K562 (cell line): ENCODE data around the gene NBEA. TPM values are rescaled to one million over a fixed set of nuclear protein-coding genes. Genes with fewer than 3 reads are reported as not detected.

ENCODE experiments used
- ATAC-seq: fragments of 200-7000 bp; cut with Tn5 transposase; 3 replicates; pipeline ENCODE4 v1.9.1; 2020; ENCODE audit warnings: moderate library complexity
- BruUV-seq: library from RNA; stranded (reverse); fragments of 400-500 nt; replicated peaks from 2 replicates; lab custom pipeline; 2021; lab: Mats Ljungman, UMichigan
- CTCF ChIA-PET: fragments of 300-600 bp; formaldehyde crosslinking; extraction: SDS; loops from one replicate; lab custom pipeline; 2021; ENCODE audit warnings: low intra/inter-chr PET ratio; lab: Yijun Ruan, JAX
- POLR2A ChIA-PET: fragments of 300-600, 350-650 bp; sonication (Branson Sonifier 250); formaldehyde crosslinking; extraction: SDS; loops from one replicate; lab custom pipeline; 2021; ENCODE audit warnings: antibody characterized with exemption, inconsistent platforms; lab: Yijun Ruan, JAX
- DNase-seq, 4 experiments: peaks; one replicate each; pipeline versions ENCODE4 v3.0.0 to v3.0.0-alpha.2; 2011 to 2018; ENCODE audit warnings: low spot score in 3 of 4, mixed read lengths in 3 of 4; ENCODE audit errors: extremely low read depth in 1 of 4
- FAIRE-seq: peaks from 2 replicates; lab custom pipeline; 2011; peaks lifted over from hg19 to GRCh38; lab: Jason Lieb, UNC
- H2AFZ ChIP-seq: 2 replicates; pipeline ENCODE4 v1.6.0; 2011; ENCODE audit warnings: low read depth, low read length, control low read depth, inconsistent platforms
- H3K27ac ChIP-seq: fragments of 200-600 bp; 3 replicates; pipeline ENCODE4 v1.8.0; 2011; ENCODE audit warnings: low read depth, mild to moderate bottlenecking, control low read depth, inconsistent platforms, low read length, moderate library complexity, mixed read lengths; ENCODE audit errors: extremely low read depth
- H3K27me3 ChIP-seq, 2 experiments: fragments of 300-600 bp in 1 of 2; 2 replicates in 1 of 2; 3 replicates in 1 of 2; pipeline versions ENCODE4 v1.6.0 to v1.8.0; 2011; ENCODE audit warnings: inconsistent platforms in 2 of 2, low read length in 2 of 2, mild to moderate bottlenecking in 1 of 2, mixed read lengths in 1 of 2, moderate library complexity in 1 of 2; ENCODE audit not compliant: control insufficient read depth in 2 of 2, insufficient read depth in 2 of 2
- H3K36me3 ChIP-seq: fragments of 300-600 bp; 3 replicates; pipeline ENCODE4 v1.8.0; 2011; ENCODE audit warnings: mild to moderate bottlenecking, low read length, inconsistent platforms; ENCODE audit not compliant: control insufficient read depth, insufficient read depth
- H3K4me1 ChIP-seq, 2 experiments: fragments of 200-600 bp in 1 of 2; replicated peaks in 1 of 2; 2 replicates in 1 of 2; 3 replicates in 1 of 2; pipeline versions ENCODE4 v1.5.1 to v1.8.0; 2011; ENCODE audit warnings: inconsistent platforms in 2 of 2, low read length in 2 of 2, mild to moderate bottlenecking in 1 of 2, mixed read lengths in 1 of 2, moderate library complexity in 1 of 2; ENCODE audit not compliant: control insufficient read depth in 2 of 2, insufficient read depth in 2 of 2
- H3K4me2 ChIP-seq: 2 replicates; pipeline ENCODE4 v1.6.1; 2011; ENCODE audit warnings: low read length, control low read depth, inconsistent platforms, mixed read lengths; ENCODE audit not compliant: insufficient read depth
- H3K4me3 ChIP-seq: fragments of 200-600 bp; sonication (generic), shearing (Covaris generic); 2 replicates; pipeline ENCODE4 v1.5.1; 2016; ENCODE audit warnings: control low read depth, inconsistent platforms
- H3K79me2 ChIP-seq: fragments of 200-600 bp; 3 replicates; pipeline ENCODE4 v1.8.0; 2011; ENCODE audit warnings: low read length, inconsistent platforms; ENCODE audit not compliant: control insufficient read depth, insufficient read depth
- H3K9ac ChIP-seq, 2 experiments: 2 replicates each; pipeline versions ENCODE4 v1.6.0 to v1.6.1; 2011; ENCODE audit warnings: low read depth in 2 of 2, low read length in 2 of 2, control low read depth in 1 of 2, inconsistent platforms in 1 of 2, mild to moderate bottlenecking in 1 of 2, mixed read lengths in 1 of 2; ENCODE audit not compliant: insufficient read depth in 1 of 2
- H3K9me1 ChIP-seq: one replicate; pipeline ENCODE4 v1.6.0; 2011; ENCODE audit warnings: inconsistent platforms, mild to moderate bottlenecking, low read length, moderate library complexity; ENCODE audit not compliant: control insufficient read depth, insufficient read depth
- H3K9me3 ChIP-seq: replicated peaks from 2 replicates; pipeline ENCODE4 v1.5.1; 2011; ENCODE audit warnings: low read depth, low read length, inconsistent platforms; ENCODE audit not compliant: control insufficient read depth, insufficient read depth
- H4K20me1 ChIP-seq: replicated peaks from 2 replicates; pipeline ENCODE4 v1.6.1; 2011; ENCODE audit warnings: low read length, inconsistent platforms, mixed read lengths; ENCODE audit not compliant: control insufficient read depth, insufficient read depth
- CBFA2T3 ChIP-seq: fragments of 450-650 bp; IDR thresholded peaks from 2 replicates; pipeline ENCODE4 v1.6.1; 2017
- DMBX1 ChIP-seq: fragments of 250-450 bp; sonication (Bioruptor Pico); IDR thresholded peaks from 2 replicates; pipeline ENCODE4 v1.8.0; 2022; ENCODE audit warnings: inconsistent platforms, mild to moderate bottlenecking, moderate library complexity, borderline replicate concordance
- KAT2B ChIP-seq: IDR thresholded peaks from one replicate; pipeline ENCODE4 v1.6.1; 2012; ENCODE audit warnings: low read depth, mild to moderate bottlenecking, control low read depth, inconsistent platforms, low read length, moderate library complexity
- NELFE ChIP-seq: IDR thresholded peaks from 2 replicates; pipeline ENCODE4 v1.6.1; 2011; ENCODE audit warnings: mild to moderate bottlenecking; ENCODE audit not compliant: insufficient read depth, insufficient read length
- NRF1 ChIP-seq, 2 experiments: fragments of 450-650 bp; IDR thresholded peaks in 1 of 2; conservative IDR thresholded peaks in 1 of 2; 2 replicates each; pipeline ENCODE4 v1.6.1; 2014; ENCODE audit warnings: mild to moderate bottlenecking in 2 of 2
- POU5F1 ChIP-seq: fragments of 150-350 bp; IDR thresholded peaks from 2 replicates; pipeline ENCODE4 v1.6.1; 2014; ENCODE audit warnings: borderline replicate concordance, low read length, low read depth, mild to moderate bottlenecking; ENCODE audit not compliant: partially characterized antibody
- TEAD4 ChIP-seq, 2 experiments: sonication (generic) in 1 of 2; formaldehyde crosslinking in 1 of 2; IDR thresholded peaks; 2 replicates each; pipeline versions ENCODE4 v1.6.1 to v1.8.0; 2012 to 2022; ENCODE audit warnings: borderline replicate concordance in 1 of 2, inconsistent platforms in 1 of 2, low read length in 1 of 2, mild to moderate bottlenecking in 1 of 2, missing genetic modification reagents in 1 of 2
- ZFX ChIP-seq: sonication (generic); formaldehyde crosslinking; IDR thresholded peaks from 2 replicates; pipeline ENCODE4 v1.8.0; 2022; ENCODE audit warnings: mild to moderate bottlenecking, missing genetic modification reagents, moderate library complexity
- ZNF12 ChIP-seq: sonication (generic); formaldehyde crosslinking; IDR thresholded peaks from 2 replicates; pipeline ENCODE4 v1.4.0; 2020; ENCODE audit warnings: mild to moderate bottlenecking, missing genetic modification reagents
- ZNF77 ChIP-seq: fragments of 250-450 bp; sonication (Bioruptor Pico); IDR thresholded peaks from 2 replicates; pipeline ENCODE4 v1.5.0; 2020
- WGBS: fragments of 100-300 bp; shearing (Covaris generic); methylation state at CpG from one replicate; pipeline ENCODE4 v1.1.6; 2016; ENCODE audit warnings: low coverage, mixed read lengths; ENCODE audit not compliant: insufficient coverage; ENCODE audit errors: missing lambda C conversion rate; 5-methylcytosine and 5-hydroxymethylcytosine counted together
- in situ Hi-C: fragments of 300-500 bp; cut with MboI; formaldehyde crosslinking; loops from 4 replicates; pipeline ENCODE4 v1.15.0; 2018; ENCODE audit warnings: inconsistent platforms, mixed read lengths
- intact Hi-C: fragments of 100-400 bp; cut with micrococcal nuclease; formaldehyde crosslinking; loops from 2 replicates; pipeline ENCODE4 v1.14.2; 2022
- polyA plus RNA-seq, 8 experiments: library from polyadenylated mRNA; depleted of rRNA in 4 of 8; stranded (reverse) in 5 of 8; unstranded in 3 of 8; fragments of >200 nt; fragmentation: Nextera tagmentation in 2 of 8; fragmentation: Illumina TruSeq in 1 of 8; extraction: Ambion mirVana in 2 of 8; extraction: Trizol in 1 of 8; gene quantifications; 2 replicates each; pipeline versions ENCODE4 v1.2.1 to v1.2.3, GENCODE V29; 2011 to 2014; ENCODE audit warnings: inconsistent platforms in 1 of 8, missing spikeins in 1 of 8
- total RNA-seq, 7 experiments: library from RNA; depleted of rRNA in 6 of 7; stranded (reverse); fragments of >200 nt in 6 of 7; fragmentation: Illumina TruSeq in 2 of 7; extraction: Trizol in 2 of 7; gene quantifications; 2 replicates each; pipeline versions ENCODE4 v1.2.1 to v1.2.3, GENCODE V29; 2011 to 2021; ENCODE audit warnings: low replicate concordance in 1 of 7
- TF ChIP-seq, protein P1 (sequence below), 2 experiments: fragments of 250-450 bp in 1 of 2; fragments of 450-650 bp in 1 of 2; sonication (Bioruptor Pico) in 1 of 2; IDR thresholded peaks; 2 replicates each; pipeline versions ENCODE4 v1.6.1 to v1.8.0; 2016 to 2021; ENCODE audit warnings: mild to moderate bottlenecking in 2 of 2, moderate library complexity in 2 of 2, missing compliant biosample characterization in 1 of 2, missing genetic modification characterization in 1 of 2

NBEA gene
- total and polyA plus RNA-seq, 9 of the 15 experiments (the other 6 are each of a cell fraction or from before 2014, with no cell fraction given) = 0.03 to 0.94 (median 0.05) TPM; not detected in 2

DNA sequence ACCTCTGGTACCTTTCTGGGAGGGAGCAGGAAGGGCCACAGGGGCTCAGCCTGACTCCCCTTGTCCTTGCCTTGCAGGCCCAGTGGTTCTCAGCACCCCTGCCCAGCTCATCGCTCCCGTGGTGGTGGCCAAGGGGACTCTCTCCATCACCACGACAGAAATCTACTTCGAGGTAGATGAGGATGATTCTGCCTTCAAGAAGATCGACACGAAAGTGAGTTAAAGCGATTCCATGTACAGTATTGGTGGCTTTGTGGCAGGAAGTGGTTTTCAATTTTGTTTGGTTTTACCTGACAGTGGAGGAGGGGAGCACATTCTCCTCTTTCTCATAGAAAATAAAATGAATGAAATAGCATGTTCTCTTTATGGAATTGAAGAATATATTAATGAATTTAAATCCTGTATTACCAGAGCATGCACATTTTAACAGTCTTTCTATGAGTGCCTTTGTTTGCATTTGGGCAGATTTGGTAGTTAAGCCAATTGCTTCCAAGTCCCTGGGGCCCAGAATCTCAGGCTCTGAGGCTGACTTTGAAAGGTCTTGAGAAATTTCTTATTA is 530.3 kb downstream of the NBEA start:
- H3K4me3 ChIP-seq = no peak overlapping the region
- POLR2A ChIA-PET = no interaction called here

More for the DNA sequence above, 530.3 kb downstream of the NBEA start:
- no peak overlapping the region for H3K27ac ChIP-seq
- no peaks in the 10 kb centered on the region for H3K79me2 ChIP-seq
- WGBS = 2% methylated on average over 7 of the region's 7 CpGs
- DNase-seq (no peak), ATAC-seq (no peak), FAIRE-seq (no peak)
- in situ Hi-C loops = no loop called here
- no peak overlapping the region for H3K4me2 ChIP-seq
- no peak overlapping the region for H2AFZ ChIP-seq
- no peak overlapping the region for H3K9ac ChIP-seq
- no peaks in the 10 kb centered on the region for H4K20me1 ChIP-seq
- no peaks in the 10 kb centered on the region for H3K9me3 ChIP-seq
- CTCF ChIA-PET = no interaction called here
- no TSS peak for BruUV-seq
- peaks cover 0 to 8% of the 10 kb centered on the region in 2 experiments; a peak in 2 of 5 replicates for H3K27me3 ChIP-seq
- intact Hi-C loops = no loop called here
- TF ChIP-seq NRF1 (conservative IDR thresholded peaks at IDR 0.05 in 1 of 2, IDR thresholded peaks at IDR 0.05 in 1 of 2) = no peak
- TF ChIP-seq ZNF12 (CRISPR knock-in tag) = no peak
- no peak for TF ChIP-seq CBFA2T3
- no peak for TF ChIP-seq KAT2B
- no peak for TF ChIP-seq DMBX1 (CRISPR knock-in tag)
- TF ChIP-seq ZFX (CRISPR knock-in tag) = no peak
- no peak for TF ChIP-seq NELFE
- no peak for TF ChIP-seq ZNF77
- TF ChIP-seq POU5F1 = no peak
- TF ChIP-seq, protein P1, sequence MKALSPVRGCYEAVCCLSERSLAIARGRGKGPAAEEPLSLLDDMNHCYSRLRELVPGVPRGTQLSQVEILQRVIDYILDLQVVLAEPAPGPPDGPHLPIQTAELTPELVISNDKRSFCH (CRISPR knock-in tag; IDR thresholded peaks at IDR 0.05) = no peak
- TF ChIP-seq, protein P1 (tag; IDR thresholded peaks at IDR 0.05) = no peak
- no peak for TF ChIP-seq TEAD4 (IDR thresholded peaks at IDR 0.05; ENCODE audit: low read length)
- TF ChIP-seq TEAD4 (CRISPR knock-in tag; IDR thresholded peaks at IDR 0.05; ENCODE audit: borderline replicate concordance) = no peak
- H3K9me1 ChIP-seq = no peaks in the 10 kb centered on the region
- no peaks in the 10 kb centered on the region for H3K4me1 ChIP-seq
- no peaks in the 10 kb centered on the region for H3K36me3 ChIP-seq
